K562 (cell line): ENCODE measurements around the gene POC1B. TPM values are rescaled to one million over a fixed set of nuclear protein-coding genes. Genes with fewer than 3 reads are reported as not detected.

Experiments
- CTCFL ChIP-seq: IDR thresholded peaks from 2 replicates; pipeline ENCODE4 v1.6.1; 2011; ENCODE audit warnings: borderline replicate concordance, low read depth, mild to moderate bottlenecking, moderate library complexity, low read length; ENCODE audit not compliant: insufficient read depth, poor library complexity, severe bottlenecking
- JUN ChIP-seq, 2 experiments: sonication (generic) in 1 of 2; formaldehyde crosslinking in 1 of 2; IDR thresholded peaks; 2 replicates each; pipeline versions ENCODE4 v1.6.1 to v1.8.0; 2012 to 2022; ENCODE audit warnings: borderline replicate concordance in 2 of 2, mild to moderate bottlenecking in 2 of 2, improper control_type of control experiment in 1 of 2, low read depth in 1 of 2, low read length in 1 of 2, missing genetic modification reagents in 1 of 2
- MYBL2 ChIP-seq, 2 experiments: fragments of 450-650 bp in 1 of 2; sonication (generic) in 1 of 2; formaldehyde crosslinking in 1 of 2; IDR thresholded peaks; 2 replicates each; pipeline versions ENCODE4 v1.6.1 to v1.8.1; 2017 to 2022; ENCODE audit warnings: borderline replicate concordance in 1 of 2, inconsistent platforms in 1 of 2, low read depth in 1 of 2, mild to moderate bottlenecking in 1 of 2, missing genetic modification reagents in 1 of 2, moderate library complexity in 1 of 2
- NCOA4 ChIP-seq: fragments of 450-650 bp; IDR thresholded peaks from 2 replicates; pipeline ENCODE4 v1.6.1; 2018; ENCODE audit warnings: mild to moderate bottlenecking; ENCODE audit not compliant: partially characterized antibody
- NCOR1 ChIP-seq: fragments of 450-650 bp; IDR thresholded peaks from 2 replicates; pipeline ENCODE4 v1.6.1; 2016; ENCODE audit warnings: mild to moderate bottlenecking, moderate library complexity
- SAFB ChIP-seq: fragments of 200-400 bp; formaldehyde crosslinking; IDR thresholded peaks from 2 replicates; pipeline ENCODE4 v1.6.1; 2017; ENCODE audit warnings: low read depth, low read length, borderline replicate concordance
- SIN3A ChIP-seq, 2 experiments: fragments of 150-350 bp in 1 of 2; IDR thresholded peaks; 2 replicates each; pipeline ENCODE4 v1.6.1; 2011 to 2016; ENCODE audit warnings: borderline replicate concordance in 2 of 2, low read depth in 2 of 2, low read length in 2 of 2, mild to moderate bottlenecking in 2 of 2, moderate library complexity in 2 of 2; ENCODE audit not compliant: control insufficient read depth in 1 of 2
- YY1 ChIP-seq, 3 experiments: IDR thresholded peaks; 2 replicates each; pipeline ENCODE4 v1.6.1; 2011; ENCODE audit warnings: low read length in 2 of 3, mild to moderate bottlenecking in 2 of 3, moderate library complexity in 2 of 3, borderline replicate concordance in 1 of 3, control low read depth in 1 of 3, low read depth in 1 of 3; ENCODE audit not compliant: insufficient read depth in 3 of 3, insufficient replicate concordance in 2 of 3, control insufficient read depth in 1 of 3, insufficient read length in 1 of 3; ENCODE audit errors: extremely low read depth in 1 of 3
- ZNF12 ChIP-seq: sonication (generic); formaldehyde crosslinking; IDR thresholded peaks from 2 replicates; pipeline ENCODE4 v1.4.0; 2020; ENCODE audit warnings: mild to moderate bottlenecking, missing genetic modification reagents
- polyA plus RNA-seq, 8 experiments: library from polyadenylated mRNA; depleted of rRNA in 4 of 8; stranded (reverse) in 5 of 8; unstranded in 3 of 8; fragments of >200 nt; fragmentation: Nextera tagmentation in 2 of 8; fragmentation: Illumina TruSeq in 1 of 8; extraction: Ambion mirVana in 2 of 8; extraction: Trizol in 1 of 8; gene quantifications; 2 replicates each; pipeline versions ENCODE4 v1.2.1 to v1.2.3, GENCODE V29; 2011 to 2014; ENCODE audit warnings: inconsistent platforms in 1 of 8, missing spikeins in 1 of 8
- total RNA-seq, 7 experiments: library from RNA; depleted of rRNA in 6 of 7; stranded (reverse); fragments of >200 nt in 6 of 7; fragmentation: Illumina TruSeq in 2 of 7; extraction: Trizol in 2 of 7; gene quantifications; 2 replicates each; pipeline versions ENCODE4 v1.2.1 to v1.2.3, GENCODE V29; 2011 to 2021; ENCODE audit warnings: low replicate concordance in 1 of 7
- TF ChIP-seq, protein P1 (sequence below): fragments of 250-450 bp; sonication (Bioruptor Pico); IDR thresholded peaks from 2 replicates; pipeline ENCODE4 v1.8.0; 2021; ENCODE audit warnings: moderate library complexity, mild to moderate bottlenecking, inconsistent platforms
- TF ChIP-seq, protein P2 (sequence below): fragments of 200-800 bp; sonication (Bioruptor generic); IDR thresholded peaks from 2 replicates; pipeline ENCODE4 v1.6.1; 2016; ENCODE audit warnings: missing genetic modification characterization, missing compliant biosample characterization
- TF ChIP-seq, protein P3 (sequence below): sonication (generic); formaldehyde crosslinking; IDR thresholded peaks from 2 replicates; pipeline ENCODE4 v1.8.1; 2022; ENCODE audit warnings: missing genetic modification reagents

POC1B gene
- total and polyA plus RNA-seq, 9 of the 15 experiments (the other 6 are each of a cell fraction or from before 2014, with no cell fraction given), result 4.5 to 16.1 (median 10.4) TPM

DNA sequence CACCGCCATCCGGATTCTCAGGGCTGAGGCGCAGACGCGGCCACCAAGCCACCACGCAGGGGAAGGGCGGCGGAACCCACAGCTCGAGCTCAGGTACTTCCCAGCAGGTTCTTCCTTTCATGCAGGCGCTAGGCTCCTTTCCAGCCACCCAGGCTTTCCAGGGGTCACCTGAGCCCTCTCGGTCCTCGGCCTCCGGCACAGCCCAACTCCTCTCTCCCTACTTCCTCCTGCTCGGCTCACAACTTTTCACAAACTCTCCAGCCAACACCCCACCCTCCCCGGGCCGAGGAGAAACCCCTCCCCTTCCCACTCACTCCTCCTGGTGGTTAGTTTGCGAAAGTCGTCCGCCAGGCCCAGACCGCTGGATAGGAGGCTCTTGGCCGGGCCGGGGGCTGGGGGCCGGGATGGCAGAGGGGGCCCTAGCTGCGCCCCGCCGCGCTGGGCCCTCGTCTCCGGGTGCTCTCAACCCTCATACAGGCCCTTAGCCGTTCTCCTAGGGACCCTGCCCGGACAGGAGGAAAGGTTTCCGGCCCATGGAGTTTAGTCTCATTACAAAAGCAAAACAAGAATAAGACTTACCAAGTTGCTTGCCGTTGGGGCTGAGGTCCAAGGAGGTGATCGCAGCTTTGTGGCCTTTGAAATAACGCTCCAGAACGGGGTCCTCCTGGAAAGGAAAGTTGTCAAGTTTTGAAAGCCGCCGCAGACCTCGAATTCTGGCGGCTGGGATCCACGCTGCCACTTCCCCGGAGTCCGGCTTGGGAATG is 1.1 kb downstream of the POC1B start, which contains the start of gene GALNT4 (continued):
- TF ChIP-seq JUN (IDR thresholded peaks at IDR 0.05; ENCODE audit: borderline replicate concordance, low read depth, low read length) (no peak), JUN (CRISPR knock-in tag; IDR thresholded peaks at IDR 0.05; ENCODE audit: borderline replicate concordance) (no peak), YY1 (IDR thresholded peaks at IDR 0.05; ENCODE audit: borderline replicate concordance in 1 of 3, control insufficient read depth in 1 of 3, extremely low read depth in 1 of 3, insufficient read depth in 3 of 3, insufficient read length in 1 of 3, insufficient replicate concordance in 2 of 3, low read depth in 1 of 3, low read length in 2 of 3) (peak in 2 of 3 experiments; percentile 8 to 33), SAFB (no peak), CTCFL (peak; percentile 17), ZNF12 (CRISPR knock-in tag) (no peak), NCOA4 (no peak), SIN3A (IDR thresholded peaks at IDR 0.05; ENCODE audit: borderline replicate concordance in 2 of 2, control insufficient read depth in 1 of 2, low read depth in 2 of 2, low read length in 2 of 2) (0 out of 4 replicates have a peak, but pooled peaks of 1 of the 2 experiments have one; percentile 31), NCOR1 (no peak), MYBL2 (IDR thresholded peaks at IDR 0.05; ENCODE audit: low read depth) (no peak), MYBL2 (CRISPR knock-in tag; IDR thresholded peaks at IDR 0.05; ENCODE audit: borderline replicate concordance) (no peak)
- TF ChIP-seq, protein P1, sequence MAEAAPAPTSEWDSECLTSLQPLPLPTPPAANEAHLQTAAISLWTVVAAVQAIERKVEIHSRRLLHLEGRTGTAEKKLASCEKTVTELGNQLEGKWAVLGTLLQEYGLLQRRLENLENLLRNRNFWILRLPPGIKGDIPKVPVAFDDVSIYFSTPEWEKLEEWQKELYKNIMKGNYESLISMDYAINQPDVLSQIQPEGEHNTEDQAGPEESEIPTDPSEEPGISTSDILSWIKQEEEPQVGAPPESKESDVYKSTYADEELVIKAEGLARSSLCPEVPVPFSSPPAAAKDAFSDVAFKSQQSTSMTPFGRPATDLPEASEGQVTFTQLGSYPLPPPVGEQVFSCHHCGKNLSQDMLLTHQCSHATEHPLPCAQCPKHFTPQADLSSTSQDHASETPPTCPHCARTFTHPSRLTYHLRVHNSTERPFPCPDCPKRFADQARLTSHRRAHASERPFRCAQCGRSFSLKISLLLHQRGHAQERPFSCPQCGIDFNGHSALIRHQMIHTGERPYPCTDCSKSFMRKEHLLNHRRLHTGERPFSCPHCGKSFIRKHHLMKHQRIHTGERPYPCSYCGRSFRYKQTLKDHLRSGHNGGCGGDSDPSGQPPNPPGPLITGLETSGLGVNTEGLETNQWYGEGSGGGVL (CRISPR knock-in tag), result no peak
- TF ChIP-seq, protein P2, sequence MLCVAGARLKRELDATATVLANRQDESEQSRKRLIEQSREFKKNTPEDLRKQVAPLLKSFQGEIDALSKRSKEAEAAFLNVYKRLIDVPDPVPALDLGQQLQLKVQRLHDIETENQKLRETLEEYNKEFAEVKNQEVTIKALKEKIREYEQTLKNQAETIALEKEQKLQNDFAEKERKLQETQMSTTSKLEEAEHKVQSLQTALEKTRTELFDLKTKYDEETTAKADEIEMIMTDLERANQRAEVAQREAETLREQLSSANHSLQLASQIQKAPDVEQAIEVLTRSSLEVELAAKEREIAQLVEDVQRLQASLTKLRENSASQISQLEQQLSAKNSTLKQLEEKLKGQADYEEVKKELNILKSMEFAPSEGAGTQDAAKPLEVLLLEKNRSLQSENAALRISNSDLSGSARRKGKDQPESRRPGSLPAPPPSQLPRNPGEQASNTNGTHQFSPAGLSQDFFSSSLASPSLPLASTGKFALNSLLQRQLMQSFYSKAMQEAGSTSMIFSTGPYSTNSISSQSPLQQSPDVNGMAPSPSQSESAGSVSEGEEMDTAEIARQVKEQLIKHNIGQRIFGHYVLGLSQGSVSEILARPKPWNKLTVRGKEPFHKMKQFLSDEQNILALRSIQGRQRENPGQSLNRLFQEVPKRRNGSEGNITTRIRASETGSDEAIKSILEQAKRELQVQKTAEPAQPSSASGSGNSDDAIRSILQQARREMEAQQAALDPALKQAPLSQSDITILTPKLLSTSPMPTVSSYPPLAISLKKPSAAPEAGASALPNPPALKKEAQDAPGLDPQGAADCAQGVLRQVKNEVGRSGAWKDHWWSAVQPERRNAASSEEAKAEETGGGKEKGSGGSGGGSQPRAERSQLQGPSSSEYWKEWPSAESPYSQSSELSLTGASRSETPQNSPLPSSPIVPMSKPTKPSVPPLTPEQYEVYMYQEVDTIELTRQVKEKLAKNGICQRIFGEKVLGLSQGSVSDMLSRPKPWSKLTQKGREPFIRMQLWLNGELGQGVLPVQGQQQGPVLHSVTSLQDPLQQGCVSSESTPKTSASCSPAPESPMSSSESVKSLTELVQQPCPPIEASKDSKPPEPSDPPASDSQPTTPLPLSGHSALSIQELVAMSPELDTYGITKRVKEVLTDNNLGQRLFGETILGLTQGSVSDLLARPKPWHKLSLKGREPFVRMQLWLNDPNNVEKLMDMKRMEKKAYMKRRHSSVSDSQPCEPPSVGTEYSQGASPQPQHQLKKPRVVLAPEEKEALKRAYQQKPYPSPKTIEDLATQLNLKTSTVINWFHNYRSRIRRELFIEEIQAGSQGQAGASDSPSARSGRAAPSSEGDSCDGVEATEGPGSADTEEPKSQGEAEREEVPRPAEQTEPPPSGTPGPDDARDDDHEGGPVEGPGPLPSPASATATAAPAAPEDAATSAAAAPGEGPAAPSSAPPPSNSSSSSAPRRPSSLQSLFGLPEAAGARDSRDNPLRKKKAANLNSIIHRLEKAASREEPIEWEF, result no peak
- TF ChIP-seq, protein P3, sequence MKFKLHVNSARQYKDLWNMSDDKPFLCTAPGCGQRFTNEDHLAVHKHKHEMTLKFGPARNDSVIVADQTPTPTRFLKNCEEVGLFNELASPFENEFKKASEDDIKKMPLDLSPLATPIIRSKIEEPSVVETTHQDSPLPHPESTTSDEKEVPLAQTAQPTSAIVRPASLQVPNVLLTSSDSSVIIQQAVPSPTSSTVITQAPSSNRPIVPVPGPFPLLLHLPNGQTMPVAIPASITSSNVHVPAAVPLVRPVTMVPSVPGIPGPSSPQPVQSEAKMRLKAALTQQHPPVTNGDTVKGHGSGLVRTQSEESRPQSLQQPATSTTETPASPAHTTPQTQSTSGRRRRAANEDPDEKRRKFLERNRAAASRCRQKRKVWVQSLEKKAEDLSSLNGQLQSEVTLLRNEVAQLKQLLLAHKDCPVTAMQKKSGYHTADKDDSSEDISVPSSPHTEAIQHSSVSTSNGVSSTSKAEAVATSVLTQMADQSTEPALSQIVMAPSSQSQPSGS (CRISPR knock-in tag), result no peak
